CD4-positive, CD25-positive, alpha-beta regulatory T cell (primary cell): Measurements from ENCODE around the gene CCDC92B. TPM values are rescaled to one million over a fixed set of nuclear protein-coding genes. Genes with fewer than 3 reads are reported as not detected.

Source experiments
- ATAC-seq, 2 donors: fragments of 150-1000 bp; cut with Tn5 transposase; one replicate each; pipeline ENCODE4 v1.10.0; 2021; ENCODE audit warnings: low read depth in 2 of 2, moderate number of reproducible peaks in 2 of 2, moderate library complexity in 1 of 2
- DNase-seq, 3 donors: peaks; one replicate each; pipeline versions ENCODE4 v3.0.0 to v3.0.0-alpha.2; 2012 to 2022; ENCODE audit warnings: mixed read lengths in 1 of 3
- H3K27ac ChIP-seq: one replicate; pipeline ENCODE4 v1.7.0; 2013; ENCODE audit warnings: mild to moderate bottlenecking, low read length; ENCODE audit not compliant: insufficient read depth, poor library complexity, severe bottlenecking
- H3K27me3 ChIP-seq: one replicate; pipeline ENCODE4 v1.7.0; 2013; ENCODE audit warnings: low read length; ENCODE audit not compliant: control insufficient read depth, insufficient read depth
- H3K36me3 ChIP-seq: one replicate; pipeline ENCODE4 v1.7.0; 2013; ENCODE audit warnings: mild to moderate bottlenecking, low read length, moderate library complexity; ENCODE audit not compliant: control insufficient read depth, insufficient read depth
- H3K4me1 ChIP-seq: 2 replicates; pipeline ENCODE4 v1.7.0; 2013; ENCODE audit warnings: mild to moderate bottlenecking, low read length; ENCODE audit not compliant: insufficient read depth, control insufficient read depth, poor library complexity, severe bottlenecking
- H3K4me3 ChIP-seq: one replicate; pipeline ENCODE4 v1.7.0; 2013; ENCODE audit warnings: low read depth, mild to moderate bottlenecking, low read length, moderate library complexity
- H3K9me3 ChIP-seq, 2 experiments: 1 replicate in 1 of 2; 2 replicates in 1 of 2; pipeline ENCODE4 v1.7.0; 2013; ENCODE audit warnings: low read length in 2 of 2, mild to moderate bottlenecking in 1 of 2, moderate library complexity in 1 of 2; ENCODE audit not compliant: control insufficient read depth in 2 of 2
- H3K27ac Mint-ChIP-seq, 3 donors: one replicate each; pipeline ENCODE4 v1.8.0; 2020 to 2022; ENCODE audit warnings: mild to moderate bottlenecking in 3 of 3, mixed read lengths in 3 of 3, moderate library complexity in 2 of 3
- H3K27me3 Mint-ChIP-seq: one replicate; pipeline ENCODE4 v1.8.0; 2022; ENCODE audit warnings: mild to moderate bottlenecking, mixed read lengths
- H3K36me3 Mint-ChIP-seq: one replicate; pipeline ENCODE4 v1.8.0; 2020; ENCODE audit warnings: mixed read lengths
- H3K4me1 Mint-ChIP-seq, 4 donors: one replicate each; pipeline ENCODE4 v1.8.0; 2020 to 2022; ENCODE audit warnings: mixed read lengths in 4 of 4, mild to moderate bottlenecking in 1 of 4
- H3K4me3 Mint-ChIP-seq, 4 donors: one replicate each; pipeline ENCODE4 v1.8.0; 2020 to 2022; ENCODE audit warnings: mild to moderate bottlenecking in 4 of 4, mixed read lengths in 4 of 4, moderate library complexity in 3 of 4
- H3K9me3 Mint-ChIP-seq, 7 donors: one replicate each; pipeline ENCODE4 v1.8.0; 2020 to 2022; ENCODE audit warnings: mixed read lengths in 7 of 7, mild to moderate bottlenecking in 3 of 7, moderate library complexity in 2 of 7
- polyA plus RNA-seq, 4 donors: library from polyadenylated mRNA; unstranded; fragments of 300-500 nt; fragmentation: Illumina TruSeq; gene quantifications; one replicate each; pipeline ENCODE4 v1.2.3, GENCODE V29; 2021
- total RNA-seq: library from RNA; stranded (reverse); gene quantifications from one replicate; pipeline ENCODE4 v1.2.3, GENCODE V29; 2022

Gene CCDC92B
- total and polyA plus RNA-seq, 5 donors from 2014 or later: 0.12 TPM; not detected in 4

- Mint-ChIP-seq H3K27ac (no peak overlapping the region), H3K27me3 (peaks cover 3% of the 10 kb centered on the region), H3K9me3 (peaks cover 0 to 2% (median 0%) of the 10 kb centered on the region in 7 donors), H3K36me3 (no peaks in the 10 kb centered on the region), H3K4me1 (peaks cover 0 to 11% (median 6%) of the 10 kb centered on the region in 4 donors), H3K4me3 (no peak overlapping the region)
- Histone ChIP-seq H3K9me3 (no peaks in the 10 kb centered on the region), H3K27ac (no peak overlapping the region), H3K4me1 (peaks cover 9% of the 10 kb centered on the region), H3K4me3 (no peak overlapping the region), H3K27me3 (no peaks in the 10 kb centered on the region), H3K36me3 (no peaks in the 10 kb centered on the region)
- ATAC-seq (no peak), DNase-seq (no peak)
Measured at GRCh38 chr17:2716649-2717048, 32.8 kb downstream of the CCDC92B start.

GRCh38 chr17:2713881-2714280 is 35.6 kb downstream of the CCDC92B start:
- H3K27me3 Mint-ChIP-seq: no peaks in the 10 kb centered on the region
- H3K9me3 ChIP-seq: no peaks in the 10 kb centered on the region
- no peak overlapping the region for H3K27ac ChIP-seq
- H3K4me3 Mint-ChIP-seq: peak overlapping the region in 1 of 4 donors; percentile 68
- DNase-seq: no peak
- H3K36me3 ChIP-seq: no peaks in the 10 kb centered on the region
- H3K4me1 Mint-ChIP-seq: peaks cover 10 to 31% (median 22%) of the 10 kb centered on the region in 4 donors
- H3K4me1 ChIP-seq: peaks cover 29% of the 10 kb centered on the region
- H3K27ac Mint-ChIP-seq: no peak overlapping the region
- ATAC-seq: no peak
- H3K4me3 ChIP-seq: no peak overlapping the region
- H3K27me3 ChIP-seq: no peaks in the 10 kb centered on the region
- no peaks in the 10 kb centered on the region for H3K36me3 Mint-ChIP-seq
- H3K9me3 Mint-ChIP-seq: peaks cover 0 to 4% (median 0%) of the 10 kb centered on the region in 7 donors

- Histone ChIP-seq H3K36me3 (no peaks in the 10 kb centered on the region), H3K4me1 (peaks cover 33% of the 10 kb centered on the region), H3K4me3 (peak overlapping the region; percentile 71), H3K27ac (peak overlapping the region; percentile 51), H3K27me3 (no peaks in the 10 kb centered on the region), H3K9me3 (no peaks in the 10 kb centered on the region)
- DNase-seq (no peak), ATAC-seq (no peak)
- H3K36me3 Mint-ChIP-seq: no peaks in the 10 kb centered on the region
- peaks cover 10 to 38% (median 25%) of the 10 kb centered on the region in 4 donors for H3K4me1 Mint-ChIP-seq
- peak overlapping the region; percentile 26 to 76 (median 75) for H3K27ac Mint-ChIP-seq
- H3K4me3 Mint-ChIP-seq: peak overlapping the region; percentile 79 to 93 (median 84)
- peaks cover 0 to 2% (median 0%) of the 10 kb centered on the region in 7 donors for H3K9me3 Mint-ChIP-seq
- H3K27me3 Mint-ChIP-seq: no peaks in the 10 kb centered on the region
Measured at GRCh38 chr17:2712300-2713043, 37.0 kb downstream of the CCDC92B start.

- Mint-ChIP-seq H3K4me3 (peak within 1 kb of the TSS; percentile 85 to 96 (median 89)), H3K9me3 (peaks cover 0 to 2% (median 0%) of the 10 kb centered on the region in 7 donors), H3K4me1 (peaks cover 10 to 38% (median 25%) of the 10 kb centered on the region in 4 donors), H3K36me3 (no peaks in the 10 kb centered on the region), H3K27me3 (no peaks in the 10 kb centered on the region), H3K27ac (peak within 1 kb of the TSS; percentile 26 to 88 (median 82))
- Histone ChIP-seq H3K4me1 (peaks cover 33% of the 10 kb centered on the region), H3K27me3 (no peaks in the 10 kb centered on the region), H3K9me3 (no peaks in the 10 kb centered on the region), H3K27ac (peak within 1 kb of the TSS; percentile 51), H3K4me3 (peak within 1 kb of the TSS; percentile 71), H3K36me3 (no peaks in the 10 kb centered on the region)
- ATAC-seq (peak; percentile 93 to 94), DNase-seq (peak; percentile 91 to 99 (median 95))
Measured at GRCh38 chr17:2711608-2712299, 37.7 kb downstream of the CCDC92B start, which contains the start of gene CLUH. Gene CLUH (minus strand): TSS chr17:2711764. CDS start chr17:2711661, 103 bp downstream.

- Mint-ChIP-seq H3K27me3 (no peaks in the 10 kb centered on the region), H3K9me3 (peaks cover 0 to 2% (median 0%) of the 10 kb centered on the region in 7 donors), H3K27ac (peak overlapping the region in 2 of 3 donors; percentile 82 to 88), H3K4me1 (peaks cover 10 to 43% (median 25%) of the 10 kb centered on the region in 4 donors), H3K4me3 (peak overlapping the region; percentile 85 to 96 (median 89)), H3K36me3 (no peaks in the 10 kb centered on the region)
- Histone ChIP-seq H3K4me3 (peak overlapping the region; percentile 41), H3K36me3 (no peaks in the 10 kb centered on the region), H3K27ac (peak overlapping the region; percentile 51), H3K27me3 (no peaks in the 10 kb centered on the region), H3K4me1 (peaks cover 33% of the 10 kb centered on the region), H3K9me3 (no peaks in the 10 kb centered on the region)
- ATAC-seq: peak; percentile 1 to 11
- peak in 2 of 3 donors; percentile 19 to 52 for DNase-seq
Measured at GRCh38 chr17:2710803-2711607, 38.4 kb downstream of the CCDC92B start.

GRCh38 chr17:2710071-2710802 is 39.2 kb downstream of the CCDC92B start:
- H3K36me3 ChIP-seq: no peaks in the 10 kb centered on the region
- peaks cover 33% of the 10 kb centered on the region for H3K4me1 ChIP-seq

More at GRCh38 chr17:2710071-2710802, 39.2 kb downstream of the CCDC92B start:
- H3K27ac Mint-ChIP-seq: peak overlapping the region; percentile 82 to 96 (median 88)
- H3K9me3 ChIP-seq: no peaks in the 10 kb centered on the region
- H3K36me3 Mint-ChIP-seq: no peaks in the 10 kb centered on the region
- peaks cover 0 to 2% (median 0%) of the 10 kb centered on the region in 7 donors for H3K9me3 Mint-ChIP-seq
- H3K27me3 Mint-ChIP-seq: no peaks in the 10 kb centered on the region
- ATAC-seq: no peak
- H3K27me3 ChIP-seq: no peaks in the 10 kb centered on the region
- DNase-seq: no peak
- H3K4me3 Mint-ChIP-seq: peak overlapping the region; percentile 85 to 96 (median 89)
- H3K4me3 ChIP-seq: peak overlapping the region; percentile 41
- no peak overlapping the region for H3K27ac ChIP-seq
- peaks cover 10 to 47% (median 26%) of the 10 kb centered on the region in 4 donors for H3K4me1 Mint-ChIP-seq
